LNCAP (cell line): Measurements from ENCODE around the gene ZIC4.

ENCODE experiments used
- CTCF ChIP-seq: fragments of 450-650 bp; IDR thresholded peaks from 2 replicates; pipeline ENCODE4 v1.5.1; 2017; ENCODE audit warnings: mild to moderate bottlenecking

The ZIC4 gene

DNA sequence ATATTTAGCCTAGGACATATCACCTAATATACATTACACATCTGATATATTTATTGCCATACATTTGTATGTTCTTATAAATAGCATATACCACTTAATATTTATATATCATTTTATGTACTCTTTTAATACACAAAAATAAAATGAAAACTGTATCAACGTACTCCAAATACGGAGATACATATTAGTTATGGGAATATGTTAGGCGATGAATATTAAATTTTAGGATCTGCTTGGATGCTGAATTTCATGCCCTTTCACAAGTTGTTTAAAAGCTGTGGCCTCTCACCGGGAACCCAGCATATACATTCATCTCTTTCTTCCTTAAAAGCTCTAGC lies 50.6 kb downstream of the ZIC4 start:
- no peak for TF ChIP-seq CTCF

GRCh38 chr3:147355084-147355752 lies 51.1 kb downstream of the ZIC4 start:
- no peak for TF ChIP-seq CTCF

DNA sequence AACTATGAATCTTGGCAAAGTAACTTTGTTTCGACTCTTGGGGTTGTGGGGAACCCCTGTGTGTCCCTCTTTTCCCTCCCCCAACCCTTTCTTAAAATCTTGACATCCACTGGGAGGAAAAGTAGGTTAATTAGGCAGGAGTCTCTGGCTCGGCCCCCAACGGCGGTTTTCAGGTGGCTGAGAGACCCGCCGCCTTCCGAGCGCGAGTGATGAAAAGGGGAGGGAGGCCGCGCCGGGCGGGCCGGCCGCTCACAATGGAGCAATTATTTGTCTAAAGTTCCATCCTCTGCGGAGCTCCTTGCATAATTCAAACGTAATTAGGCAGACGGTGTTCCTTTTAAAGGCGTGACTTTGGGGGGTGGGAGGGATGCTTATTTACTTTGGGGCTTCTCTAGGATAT lies 51.7 kb downstream of the ZIC4 start:
- no peak for TF ChIP-seq CTCF

GRCh38 chr3:147351301-147351700 lies 55.0 kb downstream of the ZIC4 start:
- TF ChIP-seq CTCF = no peak

- no peak for TF ChIP-seq CTCF
Observed at GRCh38 chr3:147348976-147349375, 57.4 kb downstream of the ZIC4 start.

DNA sequence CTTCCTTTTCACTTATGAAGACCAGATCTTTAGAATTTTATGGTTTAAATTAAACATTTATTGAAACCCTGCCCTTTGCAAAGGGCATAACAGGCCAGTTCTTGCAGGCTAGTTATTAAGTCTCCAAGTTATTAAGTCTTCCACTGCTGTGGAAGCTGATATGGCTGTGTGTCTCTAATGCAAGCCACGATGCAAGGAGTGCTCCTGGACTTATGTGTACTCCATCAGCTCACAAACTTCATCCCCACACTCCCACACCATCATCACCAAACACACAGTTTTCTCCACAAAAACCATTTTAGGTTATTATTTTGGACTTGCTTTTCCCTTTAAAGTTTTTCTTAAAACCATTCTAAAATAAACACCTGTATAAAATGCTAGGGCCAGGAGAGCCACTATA lies 62.4 kb downstream of the ZIC4 start:
- TF ChIP-seq CTCF = no peak

GRCh38 chr3:147341727-147342126 lies 64.6 kb downstream of the ZIC4 start:
- no peak for TF ChIP-seq CTCF

- no peak for TF ChIP-seq CTCF
Observed at GRCh38 chr3:147336543-147337278, 69.6 kb downstream of the ZIC4 start.
